Endothelial cell of umbilical vein (primary cell): ENCODE results near the gene FMNL2. TPM values are rescaled to one million over a fixed set of nuclear protein-coding genes. Genes with fewer than 3 reads are reported as not detected.

Experiments used
- BruUV-seq: library from RNA; stranded (reverse); fragments of 400-500 nt; replicated peaks from 2 replicates; lab custom pipeline; 2021; lab: Mats Ljungman, UMichigan
- CTCF ChIA-PET: fragments of 300-600, 350-600 bp; sonication (Branson Sonifier 250); formaldehyde crosslinking; loops from one replicate; lab custom pipeline; 2021; ENCODE audit warnings: antibody characterized with exemption, inconsistent platforms; lab: Charles Lee
- POLR2A ChIA-PET: fragments of 300-600, 350-600 bp; sonication (Branson Sonifier 250); formaldehyde crosslinking; loops from one replicate; lab custom pipeline; 2021; ENCODE audit warnings: antibody characterized with exemption, inconsistent platforms; lab: Charles Lee
- DNase-seq: peaks from one replicate; pipeline ENCODE4 v3.0.0-alpha.2; 2011; ENCODE audit warnings: low read depth, low spot score
- FAIRE-seq: peaks from 2 replicates; lab custom pipeline; 2011; peaks lifted over from hg19 to GRCh38; lab: Jason Lieb, UNC
- H2AFZ ChIP-seq: 2 replicates; pipeline ENCODE4 v1.6.0; 2012; ENCODE audit warnings: low read depth, low read length, control low read depth, inconsistent platforms
- H3K27ac ChIP-seq: 2 replicates; pipeline ENCODE4 v1.5.1; 2011; ENCODE audit warnings: low read depth, mild to moderate bottlenecking, control low read depth, low read length, moderate library complexity; ENCODE audit not compliant: insufficient read depth
- H3K27me3 ChIP-seq, 2 experiments: 2 replicates each; pipeline versions ENCODE4 v1.6.0 to v1.6.1; 2011; ENCODE audit warnings: low read length in 2 of 2, mixed read lengths in 1 of 2; ENCODE audit not compliant: control insufficient read depth in 2 of 2, insufficient read depth in 2 of 2
- H3K36me3 ChIP-seq, 2 experiments: 2 replicates in 1 of 2; 3 replicates in 1 of 2; pipeline ENCODE4 v1.5.1; 2011; ENCODE audit warnings: low read length in 2 of 2, mild to moderate bottlenecking in 1 of 2, moderate library complexity in 1 of 2; ENCODE audit not compliant: control insufficient read depth in 2 of 2, insufficient read depth in 2 of 2; ENCODE audit errors: extremely low read depth in 1 of 2
- H3K4me1 ChIP-seq: 3 replicates; pipeline ENCODE4 v1.5.1; 2011; ENCODE audit warnings: mild to moderate bottlenecking, low read length; ENCODE audit not compliant: control insufficient read depth, insufficient read depth; ENCODE audit errors: extremely low read depth
- H3K4me2 ChIP-seq: 2 replicates; pipeline ENCODE4 v1.6.1; 2011; ENCODE audit warnings: low read length, control low read depth, mixed read lengths; ENCODE audit not compliant: insufficient read depth
- H3K4me3 ChIP-seq, 3 experiments: fragments of 200-600 bp in 1 of 3; sonication (generic), shearing (Covaris generic) in 1 of 3; replicated peaks in 1 of 3; 2 replicates each; pipeline ENCODE4 v1.5.1; 2011 to 2016; ENCODE audit warnings: control low read depth in 3 of 3, low read length in 3 of 3, mild to moderate bottlenecking in 2 of 3, inconsistent platforms in 1 of 3, low read depth in 1 of 3, moderate library complexity in 1 of 3; ENCODE audit not compliant: insufficient read depth in 1 of 3
- H3K79me2 ChIP-seq: 2 replicates; pipeline ENCODE4 v1.6.0; 2012; ENCODE audit warnings: low read length, inconsistent platforms; ENCODE audit not compliant: control insufficient read depth, insufficient read depth
- H3K9ac ChIP-seq: replicated peaks from 2 replicates; pipeline ENCODE3; 2011; ENCODE audit warnings: low read length, control low read depth; ENCODE audit not compliant: insufficient read depth; ENCODE audit errors: extremely low read depth
- H3K9me1 ChIP-seq: replicated peaks from 3 replicates; pipeline ENCODE4 v1.6.0; 2011; ENCODE audit warnings: mild to moderate bottlenecking, low read length; ENCODE audit not compliant: control insufficient read depth, insufficient read depth; ENCODE audit errors: extremely low read depth
- H3K9me3 ChIP-seq: replicated peaks from 2 replicates; pipeline ENCODE4 v1.5.1; 2012; ENCODE audit warnings: low read length, inconsistent platforms; ENCODE audit not compliant: control insufficient read depth, insufficient read depth
- H4K20me1 ChIP-seq: replicated peaks from 2 replicates; pipeline ENCODE3; 2011; ENCODE audit warnings: mild to moderate bottlenecking, low read length; ENCODE audit not compliant: control insufficient read depth, insufficient read depth; ENCODE audit errors: extremely low read depth
- CTCF ChIP-seq, 2 donors: IDR thresholded peaks; 1 replicate in 1 of 2; 2 replicates in 1 of 2; pipeline ENCODE4 v1.5.1; 2011; ENCODE audit warnings: low read length in 2 of 2, mild to moderate bottlenecking in 2 of 2, moderate library complexity in 2 of 2, control low read depth in 1 of 2, inconsistent platforms in 1 of 2, low read depth in 1 of 2; ENCODE audit not compliant: insufficient read depth in 1 of 2; ENCODE audit errors: extremely low read depth in 1 of 2
- EZH2 ChIP-seq: IDR thresholded peaks from 2 replicates; pipeline ENCODE4 v1.6.1; 2012; ENCODE audit warnings: borderline replicate concordance, low read depth, mild to moderate bottlenecking, moderate library complexity, low read length, inconsistent platforms; ENCODE audit not compliant: severe bottlenecking
- FOS ChIP-seq: IDR thresholded peaks from 2 replicates; pipeline ENCODE4 v1.6.1; 2011; ENCODE audit warnings: mild to moderate bottlenecking, low read length, moderate library complexity, borderline replicate concordance; ENCODE audit not compliant: insufficient read depth
- GATA2 ChIP-seq: IDR thresholded peaks from 2 replicates; pipeline ENCODE4 v1.7.0; 2011; ENCODE audit warnings: low read depth, mild to moderate bottlenecking, moderate library complexity, mixed read lengths, low read length; ENCODE audit not compliant: insufficient read length, insufficient read depth
- JUN ChIP-seq: IDR thresholded peaks from 2 replicates; pipeline ENCODE4 v1.6.1; 2011; ENCODE audit warnings: borderline replicate concordance, low read depth; ENCODE audit not compliant: insufficient read length, insufficient read depth
- MYC ChIP-seq: IDR thresholded peaks from one replicate; pipeline ENCODE4 v1.6.1; 2011; ENCODE audit warnings: mild to moderate bottlenecking, low read depth, low read length
- POLR2A ChIP-seq: IDR thresholded peaks from 2 replicates; pipeline ENCODE4 v1.6.1; 2012; ENCODE audit warnings: low read depth, mild to moderate bottlenecking, control low read depth, low read length
- POLR2AphosphoS5 ChIP-seq: IDR thresholded peaks from 2 replicates; pipeline ENCODE4 v1.6.1; 2012; ENCODE audit warnings: low read depth, mild to moderate bottlenecking, control low read depth, low read length, moderate library complexity; ENCODE audit not compliant: insufficient read depth
- dilution Hi-C: fragments of 300-500 bp; cut with MboI; formaldehyde crosslinking; loops from one replicate; pipeline ENCODE4 v1.15.0; 2019; ENCODE audit warnings: low sequenced_read_pairs; ENCODE audit not compliant: extremely low pct_ligation_motif_present
- intact Hi-C: fragments of 100-400 bp; cut with micrococcal nuclease; formaldehyde crosslinking; loops from one replicate; pipeline ENCODE4 v1.10.0; 2022
- polyA plus RNA-seq, 4 experiments: library from polyadenylated mRNA; depleted of rRNA in 3 of 4; stranded (reverse) in 3 of 4; unstranded in 1 of 4; fragments of >200 nt; gene quantifications; 2 replicates each; pipeline versions ENCODE4 v1.2.1 to v1.2.3, GENCODE V29; 2011 to 2012; ENCODE audit warnings: missing spikeins in 1 of 4
- total RNA-seq: library from RNA; stranded (reverse); gene quantifications from 2 replicates; pipeline ENCODE4 v1.2.3, GENCODE V29; 2021
- TF ChIP-seq, protein P1 (sequence below): IDR thresholded peaks from 2 replicates; pipeline ENCODE4 v1.6.1; 2011; ENCODE audit not compliant: insufficient read depth, insufficient read length

Gene FMNL2
- total and polyA plus RNA-seq, 2 donors (not counting 3 experiments of a cell fraction or from before 2014, with no cell fraction given): 8.3 to 28.0 TPM

GRCh38 chr2:152395572-152395971 is 60.6 kb downstream of the FMNL2 start:
- Histone ChIP-seq H3K79me2 (peaks cover 12% of the 10 kb centered on the region), H3K4me1 (no peaks in the 10 kb centered on the region), H3K9me1 (no peaks in the 10 kb centered on the region), H3K36me3 (no peaks in the 10 kb centered on the region), H3K4me3 (no peak overlapping the region), H3K9ac (no peak overlapping the region), H4K20me1 (no peaks in the 10 kb centered on the region), H3K27me3 (no peaks in the 10 kb centered on the region), H3K9me3 (no peaks in the 10 kb centered on the region), H3K4me2 (no peak overlapping the region), H3K27ac (no peak overlapping the region), H2AFZ (no peak overlapping the region)
- no TSS peak for BruUV-seq
- FAIRE-seq (peak; percentile 21), DNase-seq (no peak)
- TF ChIP-seq FOS (no peak), JUN (no peak), CTCF (IDR thresholded peaks at IDR 0.05; ENCODE audit: extremely low read depth in 1 of 2, insufficient read depth in 1 of 2, low read depth in 1 of 2, low read length in 2 of 2) (no peak), MYC (no peak), POLR2A (no peak), EZH2 (no peak), GATA2 (no peak), POLR2AphosphoS5 (no peak)
- TF ChIP-seq, protein P1, sequence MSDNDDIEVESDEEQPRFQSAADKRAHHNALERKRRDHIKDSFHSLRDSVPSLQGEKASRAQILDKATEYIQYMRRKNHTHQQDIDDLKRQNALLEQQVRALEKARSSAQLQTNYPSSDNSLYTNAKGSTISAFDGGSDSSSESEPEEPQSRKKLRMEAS: no peak
- dilution Hi-C loops: no loop called here
- intact Hi-C loops: no loop called here
- ChIA-PET CTCF (interaction anchor here (1.3 kb wide), 1 partner anchor 10 kb away, joined by 4 read pairs; no protein-coding TSS in a partner anchor), POLR2A (interaction anchor here (1.0 kb wide), 1 partner anchor 8 kb away, joined by 3 read pairs; no protein-coding TSS in a partner anchor)
